Caco-2 (cell line): ENCODE results near the gene NUDT7. TPM values are rescaled to one million over a fixed set of nuclear protein-coding genes. Genes with fewer than 3 reads are reported as not detected.

ENCODE experiments used
- BruUV-seq: library from RNA; stranded (reverse); fragments of 400-500 nt; replicated peaks from 2 replicates; lab custom pipeline; 2021; lab: Mats Ljungman, UMichigan
- CTCF ChIA-PET: fragments of 300-600 bp; sonication (Branson Sonifier 250); formaldehyde crosslinking; loops from one replicate; lab custom pipeline; 2022; ENCODE audit warnings: antibody characterized with exemption; lab: Charles Lee
- POLR2A ChIA-PET: fragments of 300-600 bp; sonication (Branson Sonifier 250); formaldehyde crosslinking; loops from one replicate; lab custom pipeline; 2022; ENCODE audit warnings: antibody characterized with exemption; lab: Charles Lee
- DNase-seq, 2 experiments: peaks; one replicate each; pipeline versions ENCODE4 v3.0.0 to v3.0.0-alpha.2; 2020 to 2022
- H3K27me3 ChIP-seq: replicated peaks from 2 replicates; pipeline ENCODE4 v1.6.0; 2011; ENCODE audit warnings: low read length; ENCODE audit not compliant: control insufficient read depth, insufficient read depth
- H3K36me3 ChIP-seq: 2 replicates; pipeline ENCODE4 v1.5.1; 2011; ENCODE audit warnings: low read length; ENCODE audit not compliant: control insufficient read depth, insufficient read depth
- H3K4me1 ChIP-seq: fragments of 250-450 bp; sonication (Bioruptor Pico); 2 replicates; pipeline ENCODE4 v1.5.1; 2020; ENCODE audit warnings: mild to moderate bottlenecking
- H3K4me3 ChIP-seq: 2 replicates; pipeline ENCODE4 v1.5.1; 2011; ENCODE audit warnings: low read depth, mild to moderate bottlenecking, control low read depth, low read length
- H3K9me3 ChIP-seq: fragments of 250-450 bp; sonication (Bioruptor Pico); 2 replicates; pipeline ENCODE4 v1.5.1; 2020; ENCODE audit warnings: mild to moderate bottlenecking, moderate library complexity
- H3K27ac Mint-ChIP-seq: one replicate; pipeline ENCODE4 v1.8.0; 2022; ENCODE audit warnings: mixed read lengths; ENCODE audit not compliant: unreplicated experiment
- H3K27me3 Mint-ChIP-seq: one replicate; pipeline ENCODE4 v1.8.0; 2022; ENCODE audit warnings: mixed read lengths; ENCODE audit not compliant: insufficient read depth, unreplicated experiment
- H3K36me3 Mint-ChIP-seq: one replicate; pipeline ENCODE4 v1.8.0; 2022; ENCODE audit warnings: mild to moderate bottlenecking, mixed read lengths; ENCODE audit not compliant: insufficient read depth, unreplicated experiment
- H3K4me1 Mint-ChIP-seq: one replicate; pipeline ENCODE4 v1.8.0; 2022; ENCODE audit warnings: low read depth, mixed read lengths; ENCODE audit not compliant: unreplicated experiment
- H3K4me3 Mint-ChIP-seq: one replicate; pipeline ENCODE4 v1.8.0; 2022; ENCODE audit warnings: mild to moderate bottlenecking, moderate library complexity, mixed read lengths; ENCODE audit not compliant: unreplicated experiment
- H3K9me3 Mint-ChIP-seq: one replicate; pipeline ENCODE4 v1.8.0; 2022; ENCODE audit warnings: mixed read lengths; ENCODE audit not compliant: unreplicated experiment
- CTCF ChIP-seq, 2 experiments: fragments of 200-600 bp in 1 of 2; IDR thresholded peaks; 1 replicate in 1 of 2; 2 replicates in 1 of 2; pipeline versions ENCODE4 v1.5.1 to v1.8.0; 2011 to 2022; ENCODE audit warnings: antibody characterized with exemption in 1 of 2, control low read depth in 1 of 2, inconsistent platforms in 1 of 2, low read depth in 1 of 2, low read length in 1 of 2, mild to moderate bottlenecking in 1 of 2, moderate library complexity in 1 of 2; ENCODE audit not compliant: insufficient read depth in 1 of 2, severe bottlenecking in 1 of 2, unreplicated experiment in 1 of 2
- intact Hi-C: fragments of 100-400 bp; cut with micrococcal nuclease; formaldehyde crosslinking; loops from one replicate; pipeline ENCODE4 v1.10.0; 2022; ENCODE audit not compliant: unreplicated experiment
- total RNA-seq: library from RNA; stranded (reverse); gene quantifications from 2 replicates; pipeline ENCODE4 v1.2.3, GENCODE V29; 2022

The NUDT7 gene
- total RNA-seq, 1 experiment from 2014 or later, result 6.9 TPM

- H3K9me3 ChIP-seq, result no peaks in the 10 kb centered on the region
- Mint-ChIP-seq H3K4me1 (no peaks in the 10 kb centered on the region), H3K9me3 (no peaks in the 10 kb centered on the region), H3K27me3 (peaks cover 27% of the 10 kb centered on the region), H3K27ac (no peak overlapping the region), H3K36me3 (no peaks in the 10 kb centered on the region), H3K4me3 (no peak overlapping the region)
- H3K27me3 ChIP-seq, result peaks cover 2% of the 10 kb centered on the region
- intact Hi-C loops, result no loop called here
- H3K4me1 ChIP-seq, result no peaks in the 10 kb centered on the region
- TF ChIP-seq CTCF (IDR thresholded peaks at IDR 0.05; ENCODE audit: insufficient read depth in 1 of 2, low read depth in 1 of 2, low read length in 1 of 2, severe bottlenecking in 1 of 2, unreplicated experiment in 1 of 2), result no peak
- no peak for DNase-seq
- no TSS peak for BruUV-seq
- no peaks in the 10 kb centered on the region for H3K36me3 ChIP-seq
- ChIA-PET POLR2A (no interaction called here), CTCF (no interaction called here)
- no peak overlapping the region for H3K4me3 ChIP-seq
Observed at GRCh38 chr16:77696149-77696548, 26.2 kb upstream of the NUDT7 start.

DNA sequence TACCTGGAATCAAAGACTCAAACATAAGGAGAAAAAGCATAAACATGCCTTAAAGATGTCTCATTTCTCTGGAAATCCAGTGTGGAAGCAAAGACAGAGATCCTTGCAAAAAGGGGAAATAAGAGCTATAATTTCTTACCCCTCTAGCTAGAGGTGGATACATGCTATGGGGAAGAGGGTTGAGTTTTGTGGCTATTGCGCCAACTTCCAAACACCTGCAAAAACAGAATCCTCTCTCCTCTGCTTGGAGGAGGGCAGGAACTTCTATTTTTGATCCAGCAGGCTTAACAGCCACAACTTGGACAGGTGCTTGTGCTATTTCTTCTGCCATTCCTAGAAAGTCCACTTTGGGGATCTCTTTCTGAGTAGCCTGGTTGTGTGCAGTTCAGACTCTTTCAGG, 21.5 kb upstream of the NUDT7 start:
- no peak overlapping the region for H3K4me3 Mint-ChIP-seq
- intact Hi-C loops, result no loop called here
- Histone ChIP-seq H3K36me3 (no peaks in the 10 kb centered on the region), H3K27me3 (peaks cover 2% of the 10 kb centered on the region), H3K9me3 (peaks cover 8% of the 10 kb centered on the region; the same call in 1 of the 2 replicates), H3K4me3 (no peak overlapping the region), H3K4me1 (no peaks in the 10 kb centered on the region)
- no peaks in the 10 kb centered on the region for H3K4me1 Mint-ChIP-seq
- H3K9me3 Mint-ChIP-seq, result no peaks in the 10 kb centered on the region
- CTCF ChIA-PET, result no interaction called here
- H3K27ac Mint-ChIP-seq, result no peak overlapping the region
- BruUV-seq, result no TSS peak
- TF ChIP-seq CTCF (IDR thresholded peaks at IDR 0.05; ENCODE audit: insufficient read depth in 1 of 2, low read depth in 1 of 2, low read length in 1 of 2, severe bottlenecking in 1 of 2, unreplicated experiment in 1 of 2), result no peak
- H3K27me3 Mint-ChIP-seq, result peaks cover 14% of the 10 kb centered on the region
- no peaks in the 10 kb centered on the region for H3K36me3 Mint-ChIP-seq
- DNase-seq, result no peak
- POLR2A ChIA-PET, result no interaction called here

DNA sequence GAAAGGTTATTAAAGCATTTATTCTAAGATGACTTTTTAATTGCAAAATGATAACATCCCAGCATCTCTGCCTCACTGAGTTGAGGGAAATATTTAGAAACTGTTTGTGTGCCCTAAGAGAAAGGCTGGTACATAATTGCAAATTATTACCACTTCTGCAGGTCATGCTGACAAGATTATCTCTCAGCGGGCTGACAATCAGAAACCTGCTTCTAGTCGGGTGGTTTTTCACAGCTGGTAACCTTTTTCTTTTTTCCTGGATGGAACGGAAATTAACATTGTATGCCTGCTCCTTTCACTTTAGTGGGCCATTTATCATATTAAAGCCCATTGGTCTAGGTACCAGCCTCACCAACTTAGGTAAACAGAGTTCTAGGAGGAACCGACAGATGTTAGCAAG, 17.0 kb upstream of the NUDT7 start:
- H3K4me1 Mint-ChIP-seq, result no peaks in the 10 kb centered on the region
- H3K27me3 Mint-ChIP-seq, result peaks cover 4% of the 10 kb centered on the region
- TF ChIP-seq CTCF (IDR thresholded peaks at IDR 0.05; ENCODE audit: insufficient read depth in 1 of 2, low read depth in 1 of 2, low read length in 1 of 2, severe bottlenecking in 1 of 2, unreplicated experiment in 1 of 2), result no peak
- POLR2A ChIA-PET, result no interaction called here
- no peak overlapping the region for H3K4me3 ChIP-seq
- CTCF ChIA-PET, result no interaction called here
- DNase-seq, result no peak
- H3K4me3 Mint-ChIP-seq, result no peak overlapping the region
- H3K9me3 Mint-ChIP-seq, result no peaks in the 10 kb centered on the region
- H3K36me3 Mint-ChIP-seq, result no peaks in the 10 kb centered on the region
- no TSS peak for BruUV-seq
- intact Hi-C loops, result no loop called here
- H3K27me3 ChIP-seq, result peaks cover 2% of the 10 kb centered on the region
- H3K9me3 ChIP-seq, result peaks cover 8% of the 10 kb centered on the region; the same call in 1 of the 2 replicates
- H3K36me3 ChIP-seq, result no peaks in the 10 kb centered on the region
- H3K27ac Mint-ChIP-seq, result no peak overlapping the region
- no peaks in the 10 kb centered on the region for H3K4me1 ChIP-seq
